Upper lobe of right lung (tissue), 1 donor: ENCODE results near the gene DENND6B. TPM values are rescaled to one million over a fixed set of nuclear protein-coding genes. Genes with fewer than 3 reads are reported as not detected.
"Not testable (repeated sequence)": the region's sequence is repeated elsewhere in the genome, so short reads cannot be mapped to it uniquely, and the experiment has no call there.

ENCODE experiments used
- ATAC-seq: fragments of 200-7000 bp; cut with Tn5 transposase; one replicate; pipeline ENCODE4 v1.9.1; 2020; ENCODE audit warnings: mild to moderate bottlenecking, moderate library complexity
- DNase-seq: peaks from one replicate; pipeline ENCODE4 v3.0.0-alpha.2; 2020
- H3K27ac ChIP-seq: fragments of 200-600 bp; one replicate; pipeline ENCODE4 v1.8.0; 2022
- H3K27me3 ChIP-seq: fragments of 200-600 bp; one replicate; pipeline ENCODE4 v1.8.0; 2022; ENCODE audit warnings: mild to moderate bottlenecking
- H3K36me3 ChIP-seq: fragments of 200-600 bp; one replicate; pipeline ENCODE4 v1.8.0; 2022
- H3K4me1 ChIP-seq: fragments of 200-600 bp; one replicate; pipeline ENCODE4 v1.8.0; 2022
- H3K4me3 ChIP-seq: fragments of 200-600 bp; one replicate; pipeline ENCODE4 v1.8.0; 2022; ENCODE audit warnings: mild to moderate bottlenecking
- H3K9me3 ChIP-seq: fragments of 200-600 bp; one replicate; pipeline ENCODE4 v1.8.0; 2022
- intact Hi-C: fragments of 100-400 bp; cut with DNase I; formaldehyde crosslinking; loops from one replicate; pipeline ENCODE4 v1.11.0; 2022
- total RNA-seq: library from RNA; stranded (reverse); fragmentation: NEBNext Ultra II Directional; extraction: Animal tissue kit (Norgen Biotek cat#: 25700); gene quantifications from one replicate; pipeline ENCODE4 v1.2.1, GENCODE V29; 2021
- TF ChIP-seq, protein P1 (sequence below): fragments of 200-600 bp; IDR thresholded peaks from one replicate; pipeline ENCODE4 v1.8.0; 2022; ENCODE audit warnings: antibody characterized with exemption
- donor health status: DM: no; HTN: yes; CAD: no; lungs with severe emphysema.

The DENND6B gene
- total RNA-seq, 1 donor from 2014 or later = 9.3 TPM

DNA sequence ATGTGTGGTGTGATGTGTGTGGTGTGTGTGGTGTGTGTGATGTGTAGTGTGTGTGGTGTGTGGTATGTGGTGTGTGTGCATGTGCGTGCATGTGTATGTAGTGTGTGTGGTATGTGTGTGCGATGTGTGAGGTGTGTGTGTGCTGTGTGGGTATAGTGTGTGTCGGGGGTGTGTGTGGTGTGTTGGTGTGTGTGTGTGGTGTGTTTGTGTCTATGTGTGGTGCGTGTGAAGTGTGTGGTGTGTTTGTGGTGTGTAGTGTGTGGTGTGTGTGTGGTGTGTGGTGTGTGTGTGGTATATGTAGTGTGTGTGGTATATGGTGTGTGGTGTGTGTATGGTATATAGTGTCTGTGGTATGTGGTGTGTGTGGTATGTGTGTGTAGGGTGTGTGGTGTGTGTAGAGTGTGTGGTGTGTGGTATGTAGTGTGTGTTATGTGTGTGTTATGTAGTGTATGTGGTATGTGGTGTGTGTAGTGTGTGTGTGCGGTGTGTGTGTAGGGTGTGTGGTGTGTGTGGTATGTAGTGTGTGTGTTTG, 11.3 kb upstream of the DENND6B start:
- intact Hi-C loops = no loop called here
- no peak for DNase-seq

DNA sequence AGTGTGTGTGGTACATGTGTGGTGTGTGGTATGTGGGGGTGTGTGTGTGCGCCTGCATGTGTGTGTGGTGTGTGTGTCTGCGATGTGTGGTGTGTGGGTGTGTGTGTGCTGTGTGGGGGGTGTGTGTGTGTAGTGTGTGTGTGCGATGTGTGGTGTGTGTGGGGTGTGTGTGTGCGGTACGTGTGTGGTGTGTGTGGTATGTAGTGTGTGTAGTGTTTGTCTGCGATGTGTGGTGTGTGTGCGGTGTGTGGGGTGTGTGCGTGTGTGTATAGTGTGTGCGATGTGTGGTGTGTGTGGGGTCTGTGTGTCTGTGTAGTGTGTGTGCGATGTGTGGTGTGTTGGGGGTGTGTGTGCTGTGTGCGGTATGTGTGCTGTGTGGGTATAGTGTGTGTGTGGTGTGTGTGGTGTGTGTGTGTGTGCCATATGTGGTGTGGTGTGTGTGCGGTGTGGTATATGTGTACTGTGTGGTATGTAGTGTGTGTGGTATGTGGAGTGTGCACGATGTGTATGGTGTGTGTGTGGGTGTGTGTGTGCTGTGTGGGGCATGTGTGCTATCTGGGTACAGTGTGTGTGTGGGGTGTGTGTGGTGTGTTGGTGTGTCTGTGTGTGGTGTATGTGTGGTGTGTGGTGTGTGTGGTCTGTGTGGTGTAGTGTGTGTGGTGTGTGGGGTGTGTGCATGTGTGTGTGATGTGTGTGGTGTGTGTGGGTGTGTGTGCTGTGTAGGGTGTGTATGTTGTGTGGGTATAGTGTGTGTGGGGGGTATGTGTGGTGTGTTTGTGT, 10.6 kb upstream of the DENND6B start:
- Histone ChIP-seq H3K27ac (no peak overlapping the region), H3K9me3 (no peaks in the 10 kb centered on the region), H3K4me1 (peaks cover 5% of the 10 kb centered on the region), H3K36me3 (no peaks in the 10 kb centered on the region), H3K27me3 (no peaks in the 10 kb centered on the region), H3K4me3 (no peak overlapping the region)
- no peak for ATAC-seq
- DNase-seq = no peak
- intact Hi-C loops = no loop called here
- TF ChIP-seq, protein P1, sequence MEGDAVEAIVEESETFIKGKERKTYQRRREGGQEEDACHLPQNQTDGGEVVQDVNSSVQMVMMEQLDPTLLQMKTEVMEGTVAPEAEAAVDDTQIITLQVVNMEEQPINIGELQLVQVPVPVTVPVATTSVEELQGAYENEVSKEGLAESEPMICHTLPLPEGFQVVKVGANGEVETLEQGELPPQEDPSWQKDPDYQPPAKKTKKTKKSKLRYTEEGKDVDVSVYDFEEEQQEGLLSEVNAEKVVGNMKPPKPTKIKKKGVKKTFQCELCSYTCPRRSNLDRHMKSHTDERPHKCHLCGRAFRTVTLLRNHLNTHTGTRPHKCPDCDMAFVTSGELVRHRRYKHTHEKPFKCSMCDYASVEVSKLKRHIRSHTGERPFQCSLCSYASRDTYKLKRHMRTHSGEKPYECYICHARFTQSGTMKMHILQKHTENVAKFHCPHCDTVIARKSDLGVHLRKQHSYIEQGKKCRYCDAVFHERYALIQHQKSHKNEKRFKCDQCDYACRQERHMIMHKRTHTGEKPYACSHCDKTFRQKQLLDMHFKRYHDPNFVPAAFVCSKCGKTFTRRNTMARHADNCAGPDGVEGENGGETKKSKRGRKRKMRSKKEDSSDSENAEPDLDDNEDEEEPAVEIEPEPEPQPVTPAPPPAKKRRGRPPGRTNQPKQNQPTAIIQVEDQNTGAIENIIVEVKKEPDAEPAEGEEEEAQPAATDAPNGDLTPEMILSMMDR = no peak

More for the DNA sequence above, 11.3 kb upstream of the DENND6B start:
- Histone ChIP-seq H3K4me3 (no peak overlapping the region), H3K9me3 (no peaks in the 10 kb centered on the region), H3K4me1 (peaks cover 7% of the 10 kb centered on the region), H3K27me3 (no peaks in the 10 kb centered on the region), H3K27ac (no peak overlapping the region), H3K36me3 (no peaks in the 10 kb centered on the region)
- TF ChIP-seq, protein P1 = no peak
- ATAC-seq = no peak

DNA sequence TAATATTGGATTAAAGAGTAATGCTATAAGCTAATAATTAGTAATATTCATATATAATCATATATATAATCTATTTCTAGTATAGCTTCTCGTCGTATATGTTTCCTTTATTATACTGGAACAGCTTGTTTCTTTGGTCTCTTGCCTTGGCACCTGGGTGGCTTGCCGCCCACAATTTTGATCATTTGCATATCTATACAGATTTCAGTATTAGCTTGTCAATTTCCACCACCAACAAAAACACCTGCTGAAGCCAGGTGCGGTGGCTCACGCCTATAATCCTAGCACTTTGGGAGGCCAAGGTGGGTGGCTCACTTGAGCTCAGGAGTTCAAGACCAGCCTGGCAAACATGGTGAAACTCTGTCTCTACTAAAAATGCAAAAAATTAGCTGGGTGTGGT, 7.6 kb upstream of the DENND6B start:
- H3K9me3 ChIP-seq, H3K27me3 ChIP-seq, H3K36me3 ChIP-seq, DNase-seq, H3K4me1 ChIP-seq, H3K27ac ChIP-seq, intact Hi-C loops, H3K4me3 ChIP-seq, ATAC-seq: not testable (repeated sequence)

DNA sequence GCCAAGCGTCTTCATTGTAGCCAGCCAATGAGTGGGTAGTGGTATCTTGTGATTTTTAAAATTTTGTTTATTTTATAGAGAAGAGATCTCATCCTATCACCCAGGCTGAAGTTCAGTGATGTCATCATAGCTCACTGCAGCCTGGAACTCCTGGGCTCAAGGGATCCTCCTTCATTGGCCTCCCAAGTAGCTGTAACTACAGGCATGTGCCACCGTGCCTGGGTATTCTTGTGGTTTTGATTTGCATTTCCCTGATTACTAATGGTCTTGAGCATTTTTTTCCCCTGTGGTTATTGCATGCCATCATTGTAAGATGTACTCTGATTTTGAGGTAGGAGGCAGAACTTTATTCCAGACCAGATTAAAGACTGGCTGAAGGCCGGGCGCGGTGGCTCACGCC, 2.4 kb upstream of the DENND6B start:
- H3K27me3 ChIP-seq = no peaks in the 10 kb centered on the region
- peaks cover 10% of the 10 kb centered on the region for H3K4me1 ChIP-seq
- intact Hi-C loops = loop anchor here (10.0 kb wide), 1 partner anchor 54 kb away; the partner anchor contains the start of gene MAPK11
- no peaks in the 10 kb centered on the region for H3K9me3 ChIP-seq
- H3K36me3 ChIP-seq = no peaks in the 10 kb centered on the region
- ATAC-seq = no peak
- H3K4me3 ChIP-seq = no peak overlapping the region
- no peak overlapping the region for H3K27ac ChIP-seq
- DNase-seq = no peak
- TF ChIP-seq, protein P1 = no peak

DNA sequence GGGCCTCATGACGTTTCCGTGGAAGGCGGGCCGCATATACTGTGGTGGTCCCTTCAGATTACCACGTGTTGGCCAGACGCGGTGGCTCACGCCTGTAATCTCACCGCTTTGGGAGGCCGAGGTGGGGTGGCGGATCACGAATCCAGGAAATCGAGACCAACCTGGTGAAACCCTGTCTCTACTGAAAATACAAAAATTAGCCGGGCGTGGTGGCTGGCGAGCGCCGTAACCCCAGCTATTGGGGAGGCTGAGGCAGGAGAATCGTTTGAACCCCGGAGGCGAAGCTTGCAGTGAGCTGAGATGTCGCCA, 853 bp upstream of the DENND6B start:
- DNase-seq (no peak), ATAC-seq (no peak)
- intact Hi-C loops = loop anchor here (10.0 kb wide), 1 partner anchor 53 kb away; the partner anchor contains the start of gene MAPK11
- Histone ChIP-seq H3K27me3 (no peaks in the 10 kb centered on the region), H3K36me3 (no peaks in the 10 kb centered on the region), H3K9me3 (no peaks in the 10 kb centered on the region), H3K4me3 (peak overlapping the region; percentile 78), H3K4me1 (peaks cover 10% of the 10 kb centered on the region), H3K27ac (peak overlapping the region; percentile 98)
- TF ChIP-seq, protein P1 = no peak

DNA sequence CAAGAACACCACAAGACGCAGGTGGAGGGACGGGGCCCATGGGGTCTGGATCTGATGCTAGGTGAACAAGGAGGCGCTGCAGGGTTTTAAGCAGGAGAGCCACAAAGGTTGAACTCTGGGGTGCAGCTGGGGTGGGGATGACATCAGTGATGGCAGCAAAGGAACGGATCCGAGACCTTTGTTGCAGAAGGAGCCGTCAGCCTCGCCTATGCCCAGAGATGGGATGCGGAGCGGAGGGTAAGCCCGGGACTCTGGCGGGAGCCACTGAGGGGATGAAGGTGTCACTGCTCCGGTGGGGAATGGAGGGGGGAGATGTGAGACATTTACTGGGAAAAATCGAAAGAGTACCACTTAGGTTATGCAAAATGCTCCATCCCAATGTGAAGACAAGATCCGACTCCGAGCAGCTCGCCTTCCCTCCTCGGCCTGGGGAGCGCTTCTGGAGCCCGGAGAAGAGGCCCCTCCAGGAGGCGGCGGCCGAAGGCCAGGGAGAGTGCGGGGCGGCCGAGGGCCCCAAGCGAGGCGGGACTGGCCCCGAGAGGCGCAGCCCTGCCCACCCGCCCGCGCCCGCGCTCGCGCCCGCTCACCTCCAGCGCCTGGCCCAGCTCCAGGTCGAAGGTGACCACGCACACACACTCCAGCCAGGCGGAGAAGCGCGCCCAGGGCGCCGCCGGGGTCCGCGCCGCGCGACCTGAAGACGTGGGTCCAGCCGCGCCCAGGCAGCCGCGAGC, 422 bp downstream of the DENND6B start:
- no peaks in the 10 kb centered on the region for H3K27me3 ChIP-seq
- H3K9me3 ChIP-seq = no peaks in the 10 kb centered on the region
- no peak for DNase-seq
- peak overlapping the region; percentile 66 for H3K4me3 ChIP-seq
- ATAC-seq = peak; percentile 34
- no peaks in the 10 kb centered on the region for H3K36me3 ChIP-seq
- intact Hi-C loops = loop anchor here (10.0 kb wide), 1 partner anchor 52 kb away; the partner anchor contains the start of gene MAPK11
- H3K4me1 ChIP-seq = peaks cover 10% of the 10 kb centered on the region
- TF ChIP-seq, protein P1 = no peak
- H3K27ac ChIP-seq = peak overlapping the region; percentile 58
